Skeletal muscle satellite cell (primary cell): Measurements from ENCODE around the gene RASSF9.

Experiments used
- H3K27me3 ChIP-seq: 2 replicates; pipeline ENCODE4 v1.7.0; 2013; ENCODE audit warnings: low read length; ENCODE audit not compliant: control insufficient read depth, insufficient read depth
- H3K36me3 ChIP-seq: 2 replicates; pipeline ENCODE4 v1.7.0; 2013; ENCODE audit warnings: mild to moderate bottlenecking, control low read depth, low read length; ENCODE audit not compliant: insufficient read depth
- H3K4me1 ChIP-seq: 2 replicates; pipeline ENCODE4 v1.7.0; 2013; ENCODE audit warnings: low read length; ENCODE audit not compliant: control insufficient read depth, insufficient read depth
- H3K4me2 ChIP-seq: 2 replicates; pipeline ENCODE4 v1.7.0; 2013; ENCODE audit warnings: mild to moderate bottlenecking, low read length
- H3K4me3 ChIP-seq: 2 replicates; pipeline ENCODE4 v1.7.0; 2013; ENCODE audit warnings: low read length
- H3K9ac ChIP-seq: 2 replicates; pipeline ENCODE4 v1.7.0; 2013; ENCODE audit warnings: mild to moderate bottlenecking, low read depth, low read length, moderate library complexity
- H3K9me3 ChIP-seq: replicated peaks from 2 replicates; pipeline ENCODE4 v1.7.0; 2013; ENCODE audit warnings: mild to moderate bottlenecking, control low read depth, low read length

The RASSF9 gene

GRCh38 chr12:85814741-85815140 lies 21.5 kb downstream of the RASSF9 start:
- Histone ChIP-seq H3K4me2 (no peak overlapping the region), H3K4me3 (no peak overlapping the region), H3K36me3 (no peaks in the 10 kb centered on the region), H3K9me3 (no peaks in the 10 kb centered on the region), H3K27me3 (no peaks in the 10 kb centered on the region), H3K4me1 (no peaks in the 10 kb centered on the region), H3K9ac (no peak overlapping the region)

GRCh38 chr12:85814071-85814470 lies 22.1 kb downstream of the RASSF9 start:
- Histone ChIP-seq H3K9me3 (no peaks in the 10 kb centered on the region), H3K27me3 (no peaks in the 10 kb centered on the region), H3K9ac (no peak overlapping the region), H3K4me1 (no peaks in the 10 kb centered on the region), H3K4me3 (no peak overlapping the region), H3K36me3 (no peaks in the 10 kb centered on the region), H3K4me2 (no peak overlapping the region)

GRCh38 chr12:85809500-85809899 lies 26.7 kb downstream of the RASSF9 start:
- Histone ChIP-seq H3K4me2 (no peak overlapping the region), H3K4me3 (no peak overlapping the region), H3K36me3 (no peaks in the 10 kb centered on the region), H3K27me3 (no peaks in the 10 kb centered on the region), H3K9me3 (no peaks in the 10 kb centered on the region), H3K9ac (no peak overlapping the region), H3K4me1 (peaks cover 15% of the 10 kb centered on the region)

GRCh38 chr12:85807730-85808129 lies 28.5 kb downstream of the RASSF9 start:
- no peaks in the 10 kb centered on the region for H3K9me3 ChIP-seq
- no peaks in the 10 kb centered on the region for H3K36me3 ChIP-seq
- no peak overlapping the region for H3K9ac ChIP-seq
- H3K4me2 ChIP-seq = no peak overlapping the region
- H3K4me3 ChIP-seq = no peak overlapping the region
- H3K4me1 ChIP-seq = peaks cover 33% of the 10 kb centered on the region
- H3K27me3 ChIP-seq = no peaks in the 10 kb centered on the region

GRCh38 chr12:85805654-85806053 lies 30.6 kb downstream of the RASSF9 start:
- H3K9me3 ChIP-seq = no peaks in the 10 kb centered on the region
- no peaks in the 10 kb centered on the region for H3K27me3 ChIP-seq
- H3K4me2 ChIP-seq = peak overlapping the region; percentile 76
- peaks cover 35% of the 10 kb centered on the region for H3K4me1 ChIP-seq
- H3K9ac ChIP-seq = peak overlapping the region; percentile 40
- H3K36me3 ChIP-seq = no peaks in the 10 kb centered on the region
- peak overlapping the region; percentile 39 for H3K4me3 ChIP-seq

GRCh38 chr12:85804663-85805062 lies 31.5 kb downstream of the RASSF9 start:
- Histone ChIP-seq H3K4me1 (peaks cover 35% of the 10 kb centered on the region), H3K9me3 (no peaks in the 10 kb centered on the region), H3K27me3 (no peaks in the 10 kb centered on the region), H3K4me3 (peak overlapping the region; percentile 39), H3K36me3 (no peaks in the 10 kb centered on the region), H3K4me2 (peak overlapping the region; percentile 76), H3K9ac (no peak overlapping the region)

GRCh38 chr12:85803923-85804322 lies 32.3 kb downstream of the RASSF9 start:
- H3K4me2 ChIP-seq = no peak overlapping the region
- no peaks in the 10 kb centered on the region for H3K27me3 ChIP-seq
- no peak overlapping the region for H3K9ac ChIP-seq
- no peak overlapping the region for H3K4me3 ChIP-seq
- no peaks in the 10 kb centered on the region for H3K9me3 ChIP-seq
- H3K36me3 ChIP-seq = no peaks in the 10 kb centered on the region
- peaks cover 35% of the 10 kb centered on the region for H3K4me1 ChIP-seq

GRCh38 chr12:85803231-85803630 lies 33.0 kb downstream of the RASSF9 start:
- Histone ChIP-seq H3K36me3 (no peaks in the 10 kb centered on the region), H3K4me3 (no peak overlapping the region)

GRCh38 chr12:85798122-85798521 lies 38.1 kb downstream of the RASSF9 start:
- Histone ChIP-seq H3K9ac (no peak overlapping the region), H3K27me3 (no peaks in the 10 kb centered on the region), H3K9me3 (no peaks in the 10 kb centered on the region), H3K4me3 (no peak overlapping the region), H3K4me1 (peaks cover 10% of the 10 kb centered on the region), H3K36me3 (no peaks in the 10 kb centered on the region), H3K4me2 (no peak overlapping the region)

More at GRCh38 chr12:85803231-85803630, 33.0 kb downstream of the RASSF9 start:
- Histone ChIP-seq H3K27me3 (no peaks in the 10 kb centered on the region), H3K4me1 (peaks cover 35% of the 10 kb centered on the region), H3K4me2 (peak overlapping the region; percentile 12), H3K9ac (no peak overlapping the region), H3K9me3 (no peaks in the 10 kb centered on the region)

GRCh38 chr12:85796001-85796400 lies 40.2 kb downstream of the RASSF9 start:
- Histone ChIP-seq H3K27me3 (no peaks in the 10 kb centered on the region), H3K9ac (no peak overlapping the region), H3K4me1 (peaks cover 4% of the 10 kb centered on the region), H3K4me2 (no peak overlapping the region), H3K36me3 (no peaks in the 10 kb centered on the region), H3K9me3 (no peaks in the 10 kb centered on the region), H3K4me3 (no peak overlapping the region)

GRCh38 chr12:85794531-85794930 lies 41.7 kb downstream of the RASSF9 start:
- Histone ChIP-seq H3K9me3 (no peaks in the 10 kb centered on the region), H3K4me2 (no peak overlapping the region), H3K9ac (no peak overlapping the region), H3K27me3 (no peaks in the 10 kb centered on the region), H3K4me3 (no peak overlapping the region), H3K36me3 (no peaks in the 10 kb centered on the region), H3K4me1 (peaks cover 4% of the 10 kb centered on the region)

GRCh38 chr12:85784096-85784720 lies 52.0 kb downstream of the RASSF9 start:
- no peaks in the 10 kb centered on the region for H3K9me3 ChIP-seq
- H3K36me3 ChIP-seq = no peaks in the 10 kb centered on the region
- no peaks in the 10 kb centered on the region for H3K4me1 ChIP-seq
- no peaks in the 10 kb centered on the region for H3K27me3 ChIP-seq
- H3K9ac ChIP-seq = no peak overlapping the region
- no peak overlapping the region for H3K4me3 ChIP-seq
- H3K4me2 ChIP-seq = no peak overlapping the region
